Esophagus squamous epithelium (tissue), 4 donors: Measurements from ENCODE around the gene RAB37.

Source experiments
- CTCF ChIP-seq, 6 experiments: fragments of 450-650 bp in 4 of 6; fragments of 200-600 bp in 2 of 6; sonication (generic) in 2 of 6; IDR thresholded peaks; one replicate each; pipeline ENCODE4 v1.5.1; 2016 to 2019; ENCODE audit warnings: antibody characterized with exemption in 6 of 6, mild to moderate bottlenecking in 4 of 6, moderate library complexity in 4 of 6
- POLR2A ChIP-seq, 4 donors: fragments of 450-650 bp; IDR thresholded peaks; one replicate each; pipeline ENCODE4 v1.6.1; 2017; ENCODE audit warnings: antibody characterized with exemption in 4 of 4, mild to moderate bottlenecking in 4 of 4, moderate library complexity in 3 of 4

- TF ChIP-seq CTCF (IDR thresholded peaks at IDR 0.05): no peak
- TF ChIP-seq POLR2A (IDR thresholded peaks at IDR 0.05): no peak
Measured at GRCh38 chr17:74729368-74729767, 7.7 kb upstream of the RAB37 start.
